Measurements from ENCODE around the gene SLC9A3.
"Not testable (repeated sequence)": the region's sequence is repeated elsewhere in the genome, so short reads cannot be mapped to it uniquely, and the experiment has no call there.

The SLC9A3 gene

GRCh38 chr5:474840-475661 is 49.2 kb downstream of the SLC9A3 start:
- no peak for DNase-seq (ENCODE audit: low read depth)

GRCh38 chr5:474232-474839 is 49.9 kb downstream of the SLC9A3 start:
- DNase-seq (ENCODE audit: low read depth), result not testable (repeated sequence)

GRCh38 chr5:473551-474192 is 50.6 kb downstream of the SLC9A3 start:
- no peak for DNase-seq (ENCODE audit: low read depth)

- DNase-seq (ENCODE audit: low read depth), result peak; percentile 90
These were observed 51.3 kb downstream of the SLC9A3 start for GRCh38 chr5:472656-473550.

GRCh38 chr5:472076-472655 is 52.1 kb downstream of the SLC9A3 start:
- no peak for DNase-seq (ENCODE audit: low read depth)

GRCh38 chr5:471750-472058 is 52.5 kb downstream of the SLC9A3 start:
- no peak for DNase-seq (ENCODE audit: low read depth)

GRCh38 chr5:470961-471749 is 53.1 kb downstream of the SLC9A3 start:
- DNase-seq (ENCODE audit: low read depth), result no peak

GRCh38 chr5:469752-470483 is 54.3 kb downstream of the SLC9A3 start:
- no peak for DNase-seq (ENCODE audit: low read depth)

- no peak for DNase-seq (ENCODE audit: low read depth)
These were observed 55.8 kb downstream of the SLC9A3 start for GRCh38 chr5:468401-468800.

GRCh38 chr5:466661-467310 is 57.5 kb downstream of the SLC9A3 start:
- no peak for DNase-seq (ENCODE audit: low read depth)

- DNase-seq (ENCODE audit: low read depth), result no peak
These were observed 58.5 kb downstream of the SLC9A3 start for GRCh38 chr5:465591-466403.

GRCh38 chr5:464843-465590 is 59.2 kb downstream of the SLC9A3 start:
- DNase-seq (ENCODE audit: low read depth), result no peak

- DNase-seq (ENCODE audit: low read depth), result no peak
These were observed 59.8 kb downstream of the SLC9A3 start for GRCh38 chr5:464446-464842.

GRCh38 chr5:463952-464351 is 60.3 kb downstream of the SLC9A3 start:
- DNase-seq (ENCODE audit: low read depth), result peak; percentile 54

GRCh38 chr5:463301-463700 is 60.9 kb downstream of the SLC9A3 start:
- DNase-seq (ENCODE audit: low read depth), result no peak

- DNase-seq (ENCODE audit: low read depth), result no peak
These were observed 62.2 kb downstream of the SLC9A3 start for GRCh38 chr5:462051-462481.

GRCh38 chr5:460273-460625 is 64.0 kb downstream of the SLC9A3 start:
- no peak for DNase-seq (ENCODE audit: low read depth)

- DNase-seq (ENCODE audit: low read depth), result no peak
These were observed 64.5 kb downstream of the SLC9A3 start for GRCh38 chr5:459562-460272.

All from activated T-cell treated with anti-CD3 and anti-CD28 coated beads for 1 hour (primary cell).